ENCODE data around the gene SKI.
A peak's percentile ranks its signal among the peaks of the same experiment; 100 is the strongest.

The SKI gene

DNA sequence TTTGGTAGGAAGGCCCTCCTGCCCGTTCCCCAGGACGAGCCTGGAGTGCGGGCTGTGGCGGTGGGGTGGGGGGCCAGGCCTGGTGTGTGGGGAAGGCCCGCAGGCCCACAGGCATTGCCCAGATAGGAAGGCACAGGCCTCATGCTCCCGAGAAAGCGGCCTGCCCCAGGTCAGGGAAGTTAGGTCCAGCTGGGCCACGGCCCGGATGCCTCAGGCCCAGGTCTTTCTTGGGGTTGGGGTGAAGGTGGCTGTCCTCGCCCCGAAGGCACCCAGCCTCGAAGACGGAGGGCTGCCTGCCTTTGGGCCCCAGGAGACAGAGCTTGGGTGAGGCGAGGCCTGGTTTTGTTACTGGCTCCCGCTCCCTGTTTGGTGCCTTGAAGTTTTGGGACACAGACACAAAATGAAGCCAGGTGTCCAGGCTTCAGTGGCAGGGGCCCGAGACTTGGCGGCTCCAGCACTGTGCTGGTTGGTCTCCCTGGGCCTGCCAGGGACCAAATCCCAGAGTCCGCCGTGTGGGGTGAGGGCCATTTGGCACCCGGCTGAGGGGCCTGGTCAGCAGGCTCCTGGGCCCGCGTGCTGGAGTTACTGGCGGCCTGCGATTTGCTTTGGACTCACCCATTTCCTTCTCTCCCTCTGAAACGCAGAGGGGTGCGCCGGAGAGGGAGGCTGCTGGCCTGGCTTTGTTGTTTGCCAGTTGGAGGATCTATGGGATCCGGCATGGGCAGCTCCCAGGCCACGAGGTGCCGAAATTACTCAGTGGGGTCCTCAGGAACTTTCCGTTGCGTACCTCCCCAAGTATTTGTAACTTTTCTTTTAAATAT lies 2.0 kb downstream of the SKI start:
- no peak for DNase-seq (ENCODE audit: low read depth)

GRCh38 chr1:2230781-2231531 lies 2.8 kb downstream of the SKI start:
- DNase-seq (ENCODE audit: low read depth), result no peak

- DNase-seq (ENCODE audit: low read depth), result peak; percentile 67
These were observed 3.6 kb downstream of the SKI start for GRCh38 chr1:2231532-2232254.

- no peak for DNase-seq (ENCODE audit: low read depth)
These were observed 4.3 kb downstream of the SKI start for GRCh38 chr1:2232255-2232915.

- DNase-seq (ENCODE audit: low read depth), result no peak
These were observed 4.9 kb downstream of the SKI start for GRCh38 chr1:2232916-2233438.

DNA sequence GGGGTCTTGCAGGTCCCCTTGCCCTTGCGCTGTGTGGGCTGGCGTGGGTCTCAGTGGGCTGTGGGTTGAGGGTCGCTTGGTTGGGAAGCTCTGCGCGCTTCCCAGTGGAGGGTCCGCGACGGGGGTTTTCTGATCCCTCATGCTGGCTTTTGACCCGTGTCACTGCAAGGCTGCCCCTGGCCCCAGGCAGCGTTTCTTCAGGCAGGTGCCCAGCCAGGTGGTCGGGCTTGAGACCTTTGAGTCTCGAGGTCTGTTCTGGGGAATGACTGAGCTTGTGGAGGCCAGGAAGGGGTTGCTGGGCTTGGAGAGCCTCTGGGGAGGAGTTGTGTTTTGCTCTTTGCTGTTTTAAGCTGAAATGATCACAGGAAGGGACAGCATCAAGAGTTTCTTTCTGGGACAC lies 5.3 kb downstream of the SKI start:
- DNase-seq (ENCODE audit: low read depth), result no peak

- DNase-seq (ENCODE audit: low read depth), result no peak
These were observed 6.1 kb downstream of the SKI start for GRCh38 chr1:2233997-2234761.

GRCh38 chr1:2234762-2235113 lies 6.6 kb downstream of the SKI start:
- DNase-seq (ENCODE audit: low read depth), result no peak

DNA sequence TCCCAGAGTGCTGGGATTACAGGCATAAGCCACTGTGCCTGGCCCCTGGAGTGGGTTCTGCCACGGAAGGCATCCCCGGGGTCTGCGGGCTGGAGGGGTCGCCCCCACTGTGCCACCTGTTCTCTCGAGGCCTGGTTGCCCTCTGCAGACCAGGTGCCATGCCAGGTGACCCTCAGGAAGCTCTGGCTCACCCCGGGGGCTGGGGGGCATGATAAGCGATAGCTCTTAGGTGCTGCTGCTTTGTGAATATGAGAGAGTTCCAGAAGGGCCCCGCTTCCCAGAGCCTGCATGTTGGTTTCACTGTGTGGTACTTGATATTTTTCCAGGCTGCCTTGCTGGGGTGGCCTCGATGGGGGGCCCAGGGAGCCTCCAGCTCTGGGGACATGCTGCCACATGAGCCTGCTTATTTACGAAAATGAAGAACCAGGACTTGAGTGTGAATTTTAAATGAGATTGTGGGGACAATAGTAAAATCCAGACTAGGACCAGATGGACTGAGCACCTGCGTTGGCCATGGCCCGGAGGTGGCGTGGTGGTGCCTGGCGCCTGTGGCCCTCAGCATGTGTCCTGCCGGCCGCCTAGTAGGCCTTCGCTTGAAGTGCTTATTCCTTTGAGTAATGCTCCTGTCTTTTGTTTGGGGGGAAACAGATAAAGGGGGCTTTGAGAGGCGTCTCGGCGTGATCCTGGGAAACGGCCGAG lies 7.3 kb downstream of the SKI start:
- DNase-seq (ENCODE audit: low read depth), result no peak

DNA sequence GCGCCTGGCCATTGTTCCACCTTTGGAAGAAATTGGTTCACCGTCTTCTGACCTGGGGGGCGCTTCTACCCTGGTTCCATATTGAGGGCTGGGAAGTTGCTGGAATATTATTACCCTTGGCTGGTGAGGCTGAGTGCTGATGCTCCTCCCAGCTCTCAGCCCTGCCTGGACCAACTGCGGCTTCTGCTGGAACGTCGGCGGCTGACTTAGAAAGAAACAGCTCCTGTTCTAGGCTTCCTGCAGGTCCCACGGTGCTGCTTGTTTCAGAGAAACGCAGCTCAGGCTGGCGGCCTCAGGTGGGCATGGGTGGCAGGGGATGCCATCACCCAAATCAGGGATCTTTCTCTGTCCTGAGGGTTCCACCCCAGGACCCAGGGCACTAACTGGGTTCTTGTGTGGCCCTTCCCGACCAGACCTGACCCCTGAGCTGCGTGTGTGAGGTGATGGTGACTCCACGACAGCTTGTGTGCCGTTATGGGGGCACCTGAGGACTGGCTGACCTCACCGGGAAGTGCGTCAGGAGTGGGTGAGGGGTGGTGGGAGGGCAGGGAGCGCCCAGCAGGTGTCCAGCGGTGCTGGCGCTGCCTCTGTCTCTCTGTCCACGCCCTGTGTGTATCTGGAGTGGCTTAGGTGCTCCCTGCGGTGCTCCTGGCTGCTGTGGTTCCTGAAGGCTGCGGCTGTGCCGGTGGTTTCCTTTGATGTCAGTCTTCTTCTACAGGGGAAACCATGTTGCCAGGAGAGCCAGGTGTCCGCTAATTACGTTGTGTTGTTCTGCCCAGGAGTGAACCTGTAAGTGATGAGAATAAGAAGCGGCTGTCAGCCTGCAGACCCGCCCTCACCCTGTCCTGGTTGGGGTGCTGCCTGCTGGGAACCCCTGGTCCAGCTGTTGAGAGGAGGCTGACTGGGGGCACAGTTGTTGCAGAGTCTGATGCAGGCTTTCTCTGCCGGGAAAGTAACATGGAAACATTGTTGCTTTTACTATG lies 8.9 kb downstream of the SKI start:
- no peak for DNase-seq (ENCODE audit: low read depth)

DNA sequence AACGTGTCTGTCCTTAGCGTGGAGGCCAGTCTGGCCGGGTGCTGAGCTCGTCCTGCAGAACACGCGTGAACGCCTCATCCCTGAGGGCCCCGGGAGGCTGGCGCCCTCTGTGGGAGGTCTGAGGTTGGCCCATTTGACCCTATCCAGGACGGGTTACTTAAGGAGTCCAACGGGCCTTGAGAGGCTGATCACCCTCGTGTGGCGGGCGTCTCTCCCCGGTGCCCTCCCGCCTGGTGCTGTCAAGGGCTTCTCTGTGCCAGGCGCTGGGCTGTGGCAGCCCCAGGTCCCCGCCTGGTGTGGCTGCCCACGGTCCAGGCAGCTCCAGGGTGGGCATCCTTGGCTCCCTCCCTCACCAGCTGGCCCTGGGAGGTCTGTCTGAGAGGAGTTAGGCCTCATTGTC lies 9.7 kb downstream of the SKI start:
- DNase-seq (ENCODE audit: low read depth), result no peak

DNA sequence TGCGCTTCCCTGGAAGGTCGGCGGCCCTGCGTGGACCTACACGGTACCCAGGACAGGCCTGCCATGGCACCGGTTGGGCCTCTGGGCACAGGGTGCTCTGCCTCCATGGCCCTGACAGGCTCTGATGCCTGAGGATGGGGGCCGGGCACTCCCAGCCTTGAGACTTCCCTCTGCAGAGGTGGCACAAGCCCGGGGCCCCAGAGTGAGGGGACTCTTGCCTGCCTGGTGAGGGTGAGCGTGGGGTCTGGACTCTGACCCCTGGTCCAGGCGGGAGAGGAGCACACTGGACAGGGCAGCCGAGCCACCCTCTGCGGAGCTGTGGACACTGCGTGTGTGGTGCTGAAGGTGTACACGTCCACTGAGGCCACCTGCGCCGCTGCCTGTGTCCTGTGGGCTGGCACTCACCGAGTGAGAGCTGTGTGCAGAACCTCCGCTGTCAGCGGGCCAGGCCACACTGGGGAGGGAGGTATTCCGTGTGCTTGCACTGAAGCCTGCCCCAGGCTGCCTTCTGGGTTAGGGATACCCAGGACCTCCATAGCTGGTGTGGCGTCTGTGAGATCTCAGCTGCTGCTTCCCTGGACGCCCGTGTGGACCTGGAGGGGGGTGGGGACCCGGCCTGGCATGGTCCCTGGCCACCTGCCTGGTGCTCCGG lies 10.4 kb downstream of the SKI start:
- DNase-seq (ENCODE audit: low read depth), result no peak

DNA sequence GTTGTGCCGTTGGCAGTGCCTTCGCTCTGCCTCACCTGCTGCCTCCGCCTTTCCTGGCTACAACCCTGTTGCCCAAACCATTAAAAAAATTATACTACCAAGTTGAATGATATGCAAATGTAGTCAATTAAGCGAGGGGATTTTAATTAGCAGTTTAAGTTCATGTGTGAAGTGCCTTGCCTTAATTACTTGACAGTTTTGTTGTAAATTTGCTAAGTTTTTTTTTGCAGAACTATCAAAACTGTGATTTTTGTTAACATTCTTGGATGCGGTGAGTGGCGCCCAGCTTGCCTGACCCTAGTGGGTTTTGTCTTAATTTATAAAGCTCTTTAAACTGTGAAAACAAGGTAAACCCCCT lies 10.9 kb downstream of the SKI start:
- no peak for DNase-seq (ENCODE audit: low read depth)

GRCh38 chr1:2239384-2239985 lies 11.4 kb downstream of the SKI start:
- DNase-seq (ENCODE audit: low read depth), result no peak

GRCh38 chr1:2240270-2241156 lies 12.4 kb downstream of the SKI start:
- DNase-seq (ENCODE audit: low read depth), result no peak

GRCh38 chr1:2241820-2242219 lies 13.7 kb downstream of the SKI start:
- no peak for DNase-seq (ENCODE audit: low read depth)
